ENCODE data around the gene FAM32A. TPM values are rescaled to one million over a fixed set of nuclear protein-coding genes. Genes with fewer than 3 reads are reported as not detected.
A peak's percentile ranks its signal among the peaks of the same experiment; 100 is the strongest.

Gene FAM32A
- total and polyA plus RNA-seq, 2 of the 8 experiments (the other 6 are each of a cell fraction or from before 2014, with no cell fraction given) = 75.6 to 105 TPM

GRCh38 chr19:16185123-16185767, at the start of gene FAM32A (continued):
- TF ChIP-seq, protein P1, sequence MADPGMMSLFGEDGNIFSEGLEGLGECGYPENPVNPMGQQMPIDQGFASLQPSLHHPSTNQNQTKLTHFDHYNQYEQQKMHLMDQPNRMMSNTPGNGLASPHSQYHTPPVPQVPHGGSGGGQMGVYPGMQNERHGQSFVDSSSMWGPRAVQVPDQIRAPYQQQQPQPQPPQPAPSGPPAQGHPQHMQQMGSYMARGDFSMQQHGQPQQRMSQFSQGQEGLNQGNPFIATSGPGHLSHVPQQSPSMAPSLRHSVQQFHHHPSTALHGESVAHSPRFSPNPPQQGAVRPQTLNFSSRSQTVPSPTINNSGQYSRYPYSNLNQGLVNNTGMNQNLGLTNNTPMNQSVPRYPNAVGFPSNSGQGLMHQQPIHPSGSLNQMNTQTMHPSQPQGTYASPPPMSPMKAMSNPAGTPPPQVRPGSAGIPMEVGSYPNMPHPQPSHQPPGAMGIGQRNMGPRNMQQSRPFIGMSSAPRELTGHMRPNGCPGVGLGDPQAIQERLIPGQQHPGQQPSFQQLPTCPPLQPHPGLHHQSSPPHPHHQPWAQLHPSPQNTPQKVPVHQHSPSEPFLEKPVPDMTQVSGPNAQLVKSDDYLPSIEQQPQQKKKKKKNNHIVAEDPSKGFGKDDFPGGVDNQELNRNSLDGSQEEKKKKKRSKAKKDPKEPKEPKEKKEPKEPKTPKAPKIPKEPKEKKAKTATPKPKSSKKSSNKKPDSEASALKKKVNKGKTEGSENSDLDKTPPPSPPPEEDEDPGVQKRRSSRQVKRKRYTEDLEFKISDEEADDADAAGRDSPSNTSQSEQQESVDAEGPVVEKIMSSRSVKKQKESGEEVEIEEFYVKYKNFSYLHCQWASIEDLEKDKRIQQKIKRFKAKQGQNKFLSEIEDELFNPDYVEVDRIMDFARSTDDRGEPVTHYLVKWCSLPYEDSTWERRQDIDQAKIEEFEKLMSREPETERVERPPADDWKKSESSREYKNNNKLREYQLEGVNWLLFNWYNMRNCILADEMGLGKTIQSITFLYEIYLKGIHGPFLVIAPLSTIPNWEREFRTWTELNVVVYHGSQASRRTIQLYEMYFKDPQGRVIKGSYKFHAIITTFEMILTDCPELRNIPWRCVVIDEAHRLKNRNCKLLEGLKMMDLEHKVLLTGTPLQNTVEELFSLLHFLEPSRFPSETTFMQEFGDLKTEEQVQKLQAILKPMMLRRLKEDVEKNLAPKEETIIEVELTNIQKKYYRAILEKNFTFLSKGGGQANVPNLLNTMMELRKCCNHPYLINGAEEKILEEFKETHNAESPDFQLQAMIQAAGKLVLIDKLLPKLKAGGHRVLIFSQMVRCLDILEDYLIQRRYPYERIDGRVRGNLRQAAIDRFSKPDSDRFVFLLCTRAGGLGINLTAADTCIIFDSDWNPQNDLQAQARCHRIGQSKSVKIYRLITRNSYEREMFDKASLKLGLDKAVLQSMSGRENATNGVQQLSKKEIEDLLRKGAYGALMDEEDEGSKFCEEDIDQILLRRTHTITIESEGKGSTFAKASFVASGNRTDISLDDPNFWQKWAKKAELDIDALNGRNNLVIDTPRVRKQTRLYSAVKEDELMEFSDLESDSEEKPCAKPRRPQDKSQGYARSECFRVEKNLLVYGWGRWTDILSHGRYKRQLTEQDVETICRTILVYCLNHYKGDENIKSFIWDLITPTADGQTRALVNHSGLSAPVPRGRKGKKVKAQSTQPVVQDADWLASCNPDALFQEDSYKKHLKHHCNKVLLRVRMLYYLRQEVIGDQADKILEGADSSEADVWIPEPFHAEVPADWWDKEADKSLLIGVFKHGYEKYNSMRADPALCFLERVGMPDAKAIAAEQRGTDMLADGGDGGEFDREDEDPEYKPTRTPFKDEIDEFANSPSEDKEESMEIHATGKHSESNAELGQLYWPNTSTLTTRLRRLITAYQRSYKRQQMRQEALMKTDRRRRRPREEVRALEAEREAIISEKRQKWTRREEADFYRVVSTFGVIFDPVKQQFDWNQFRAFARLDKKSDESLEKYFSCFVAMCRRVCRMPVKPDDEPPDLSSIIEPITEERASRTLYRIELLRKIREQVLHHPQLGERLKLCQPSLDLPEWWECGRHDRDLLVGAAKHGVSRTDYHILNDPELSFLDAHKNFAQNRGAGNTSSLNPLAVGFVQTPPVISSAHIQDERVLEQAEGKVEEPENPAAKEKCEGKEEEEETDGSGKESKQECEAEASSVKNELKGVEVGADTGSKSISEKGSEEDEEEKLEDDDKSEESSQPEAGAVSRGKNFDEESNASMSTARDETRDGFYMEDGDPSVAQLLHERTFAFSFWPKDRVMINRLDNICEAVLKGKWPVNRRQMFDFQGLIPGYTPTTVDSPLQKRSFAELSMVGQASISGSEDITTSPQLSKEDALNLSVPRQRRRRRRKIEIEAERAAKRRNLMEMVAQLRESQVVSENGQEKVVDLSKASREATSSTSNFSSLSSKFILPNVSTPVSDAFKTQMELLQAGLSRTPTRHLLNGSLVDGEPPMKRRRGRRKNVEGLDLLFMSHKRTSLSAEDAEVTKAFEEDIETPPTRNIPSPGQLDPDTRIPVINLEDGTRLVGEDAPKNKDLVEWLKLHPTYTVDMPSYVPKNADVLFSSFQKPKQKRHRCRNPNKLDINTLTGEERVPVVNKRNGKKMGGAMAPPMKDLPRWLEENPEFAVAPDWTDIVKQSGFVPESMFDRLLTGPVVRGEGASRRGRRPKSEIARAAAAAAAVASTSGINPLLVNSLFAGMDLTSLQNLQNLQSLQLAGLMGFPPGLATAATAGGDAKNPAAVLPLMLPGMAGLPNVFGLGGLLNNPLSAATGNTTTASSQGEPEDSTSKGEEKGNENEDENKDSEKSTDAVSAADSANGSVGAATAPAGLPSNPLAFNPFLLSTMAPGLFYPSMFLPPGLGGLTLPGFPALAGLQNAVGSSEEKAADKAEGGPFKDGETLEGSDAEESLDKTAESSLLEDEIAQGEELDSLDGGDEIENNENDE (IDR thresholded peaks at IDR 0.05; ENCODE audit: insufficient replicate concordance, low read length) = no peak
- TF ChIP-seq BRCA1 (IDR thresholded peaks at IDR 0.05; ENCODE audit: low read depth, low read length) (no peak), POLR2A (IDR thresholded peaks at IDR 0.05; ENCODE audit: control extremely low read depth in 1 of 2, low read depth in 2 of 2, low read length in 2 of 2) (peak; percentile 91 to 95), CBX5 (IDR thresholded peaks at IDR 0.05; ENCODE audit: low read depth, low read length) (no peak), KDM4A (IDR thresholded peaks at IDR 0.05; ENCODE audit: low read depth, low read length, severe bottlenecking) (peak; percentile 24), HDAC2 (IDR thresholded peaks at IDR 0.05; ENCODE audit: borderline replicate concordance in 1 of 2, low read depth in 2 of 2, low read length in 2 of 2) (peak in 1 of 2 experiments; percentile 47; a peak in 1 of 4 replicates), SIRT6 (IDR thresholded peaks at IDR 0.05; ENCODE audit: low read length) (no peak), FOSL1 (IDR thresholded peaks at IDR 0.05; ENCODE audit: insufficient read depth, low read depth, low read length) (no peak), RAD21 (IDR thresholded peaks at IDR 0.05 in 1 of 2, conservative IDR thresholded peaks at IDR 0.05 in 1 of 2; ENCODE audit: low read depth in 2 of 2, low read length in 2 of 2) (no peak), TAF7 (optimal IDR thresholded peaks at IDR 0.05; ENCODE audit: borderline replicate concordance, low read depth, low read length) (peak; percentile 81)

Measured in H1 (cell line).